HG02852 (cell line): ENCODE results near the gene IL19.
"Not testable (repeated sequence)": the region's sequence is repeated elsewhere in the genome, so short reads cannot be mapped to it uniquely, and the experiment has no call there.

Experiments
- ATAC-seq: cut with Tn5 transposase; IDR thresholded peaks from one replicate; pipeline ENCODE4 v1.9.1; 2021; ENCODE audit warnings: mild to moderate bottlenecking, moderate library complexity; ENCODE audit not compliant: unreplicated experiment

The IL19 gene

DNA sequence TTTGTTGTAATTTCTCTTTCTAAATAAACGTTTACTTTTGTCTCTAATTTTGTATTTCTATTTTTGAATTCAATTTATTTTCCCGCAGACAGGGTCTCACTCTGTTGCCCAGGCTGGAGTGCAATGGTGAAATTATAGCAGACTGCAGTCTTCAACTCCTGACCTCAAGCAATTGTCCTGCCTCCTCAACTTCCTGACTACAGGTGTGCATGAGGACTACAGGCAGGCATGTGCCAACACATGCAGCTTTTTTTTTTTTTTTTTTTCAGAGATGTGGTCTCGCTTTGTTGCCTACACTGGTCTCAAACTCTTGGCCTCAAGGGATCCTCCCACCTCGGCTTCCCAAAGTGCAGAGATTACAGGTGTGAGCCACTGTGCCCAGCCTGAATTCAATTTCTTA lies 58.2 kb downstream of the IL19 start:
- ATAC-seq = no peak

DNA sequence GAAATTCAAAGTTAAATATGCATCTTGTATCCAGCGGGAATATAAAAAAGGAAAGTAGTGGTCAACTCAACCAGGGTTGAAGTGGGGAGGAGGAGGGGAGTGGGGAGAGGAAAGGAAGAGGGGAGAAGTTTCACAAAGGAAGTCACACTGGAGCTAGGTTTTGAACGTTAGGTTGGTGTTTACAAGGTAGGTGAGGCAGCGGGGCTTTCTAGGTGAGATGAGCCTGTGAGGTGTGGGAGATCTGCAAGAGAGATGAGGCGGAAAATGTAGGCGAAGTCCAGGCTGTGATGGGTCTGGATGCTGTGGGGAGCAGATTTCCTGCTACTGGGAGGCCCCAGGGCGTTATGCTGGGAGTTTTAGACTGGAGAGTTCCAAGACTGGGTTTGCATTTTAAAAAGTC lies 58.7 kb downstream of the IL19 start:
- no peak for ATAC-seq

DNA sequence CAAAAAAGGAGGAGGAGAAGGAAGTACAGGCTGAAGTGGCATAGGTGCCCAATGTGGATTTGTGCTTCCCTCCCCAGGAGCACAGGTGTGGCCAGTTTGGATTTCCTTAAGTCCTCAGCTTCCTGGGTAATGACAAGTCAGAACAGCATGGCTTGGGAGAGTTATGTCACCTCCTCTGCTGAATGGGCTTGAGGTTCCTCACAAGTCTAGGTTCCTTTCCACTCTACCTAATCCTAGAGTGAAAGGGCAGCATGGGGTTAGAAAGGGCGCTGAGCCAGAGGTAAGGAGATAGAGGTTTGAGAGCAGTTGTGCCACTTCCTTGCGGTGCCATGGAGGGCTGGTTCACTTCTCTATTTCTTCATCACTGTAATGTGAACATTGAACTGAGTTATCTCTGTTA lies 59.3 kb downstream of the IL19 start:
- no peak for ATAC-seq

DNA sequence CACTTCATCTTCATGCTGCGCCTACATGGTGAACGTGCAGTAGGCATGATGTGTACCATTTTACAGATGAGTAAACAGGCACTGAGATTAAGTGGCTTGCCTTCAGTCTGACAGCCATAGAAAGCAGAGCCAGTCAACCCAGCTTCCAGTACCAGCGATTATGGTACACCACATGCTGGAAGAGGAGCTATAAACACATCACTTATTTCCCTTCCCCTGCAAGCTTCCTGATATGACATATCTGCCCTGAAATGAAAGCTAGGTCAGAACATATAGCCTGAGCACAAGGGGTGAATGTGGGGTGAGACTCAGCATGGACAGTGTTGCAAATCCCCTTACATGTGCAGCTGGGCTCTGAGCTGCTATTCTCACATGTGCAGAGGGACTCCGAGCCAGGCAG lies 61.1 kb downstream of the IL19 start:
- ATAC-seq = no peak

DNA sequence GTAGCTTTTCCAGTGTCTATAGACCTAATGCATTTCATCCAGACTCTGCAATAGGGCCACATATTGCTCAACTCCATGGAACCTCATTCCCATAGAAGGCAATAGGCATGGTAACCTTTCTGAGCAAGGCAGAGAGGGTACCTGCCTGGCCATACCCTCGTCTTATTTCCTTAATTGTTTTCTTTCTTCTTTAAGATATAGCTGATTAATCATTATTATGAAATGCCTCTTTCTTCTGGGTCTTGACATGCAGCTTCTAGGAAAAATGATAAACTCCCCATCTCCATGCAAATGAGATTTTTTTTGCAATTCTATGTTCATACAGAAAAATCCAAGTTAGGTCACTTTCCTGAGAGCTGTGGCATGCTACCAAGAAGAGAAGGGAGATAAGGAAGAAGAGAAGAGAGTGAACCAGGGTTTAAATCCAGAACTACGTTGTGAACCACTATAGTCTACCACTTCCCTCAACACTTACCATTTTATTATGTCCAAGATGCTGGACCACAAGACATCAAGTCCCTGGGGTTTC lies 61.8 kb downstream of the IL19 start:
- no peak for ATAC-seq

DNA sequence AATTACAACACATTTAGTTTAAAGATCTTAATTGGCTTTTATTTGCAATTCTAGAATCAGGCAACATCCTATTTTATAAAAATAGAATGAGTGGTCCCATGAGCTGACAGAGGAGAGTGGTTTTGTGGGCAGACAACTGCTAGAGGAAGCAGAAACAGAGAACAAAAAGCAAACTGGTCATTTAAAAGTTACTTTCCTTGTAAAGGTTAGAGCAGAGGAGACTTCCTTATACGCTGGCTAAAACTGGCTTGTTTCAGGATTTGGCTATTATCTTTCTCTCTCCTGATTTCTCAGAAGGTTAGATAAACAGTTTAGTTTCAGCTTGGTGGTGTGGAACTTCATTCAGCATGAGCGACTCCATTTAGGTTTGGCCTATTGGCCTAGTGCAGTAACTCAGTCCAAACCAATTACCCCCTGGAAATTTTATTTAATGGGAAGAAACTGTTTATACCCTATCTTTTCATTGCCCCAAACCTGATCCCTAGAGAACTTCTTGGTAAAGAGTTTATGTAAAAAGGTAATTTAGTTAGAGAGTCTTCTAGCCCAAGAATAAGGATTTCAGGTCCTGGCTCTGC lies 62.6 kb downstream of the IL19 start:
- no peak for ATAC-seq

DNA sequence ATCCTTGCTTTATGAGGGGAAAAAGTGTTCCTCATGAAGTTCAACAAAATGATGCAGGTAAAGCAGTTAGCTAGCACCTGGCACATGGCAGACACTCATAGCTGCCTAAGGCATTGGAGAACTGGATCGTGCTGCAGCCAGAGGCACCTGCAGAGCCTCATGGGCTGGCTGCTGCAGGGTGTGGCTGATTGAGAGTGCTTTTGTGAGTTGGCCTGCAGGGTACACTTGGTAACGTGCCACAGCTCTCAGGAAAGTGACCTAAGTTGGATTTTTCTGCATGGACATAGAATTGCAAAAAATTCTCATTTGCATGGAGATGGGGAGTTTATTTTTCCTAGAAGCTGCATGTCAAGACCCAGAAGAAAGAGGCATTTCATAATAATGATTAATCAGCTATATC lies 63.2 kb downstream of the IL19 start:
- ATAC-seq = no peak

DNA sequence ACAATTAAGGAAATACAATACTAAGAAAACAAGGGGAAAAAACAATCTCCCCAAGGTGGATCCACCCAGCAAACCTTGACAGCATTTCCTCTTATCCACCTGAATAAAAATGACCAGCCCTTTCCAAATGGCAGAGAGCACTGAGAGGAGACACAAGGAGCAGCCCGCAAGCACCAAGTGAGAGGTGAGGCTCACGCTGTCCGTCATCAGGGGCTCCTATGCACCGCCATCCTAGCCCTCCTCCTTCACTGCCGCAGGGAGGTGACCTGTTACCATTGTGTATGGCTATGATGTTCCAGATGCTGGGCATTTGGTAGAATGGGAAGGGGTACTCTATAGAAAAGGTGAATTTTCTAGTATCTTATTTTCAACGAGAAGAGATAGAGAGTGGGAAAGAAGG lies 63.6 kb downstream of the IL19 start:
- ATAC-seq = no peak

DNA sequence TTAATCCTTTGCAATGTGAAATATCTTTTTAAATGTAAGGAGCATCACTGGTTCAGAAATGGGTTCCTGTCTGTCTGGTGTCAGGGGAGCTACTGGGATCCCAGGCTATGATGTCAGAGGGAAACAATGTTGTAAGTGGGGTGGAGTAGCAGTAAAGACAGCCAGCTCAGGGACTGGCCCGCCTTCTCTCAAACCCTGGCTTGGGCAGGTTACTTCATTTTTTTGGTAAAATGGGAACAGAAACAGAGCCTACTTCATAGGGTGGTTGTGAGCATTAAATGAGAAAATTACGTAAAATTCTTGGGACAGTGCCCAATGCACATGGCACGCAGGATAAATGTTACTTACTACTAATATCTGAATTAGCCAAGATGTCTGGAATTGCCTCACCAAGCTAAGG lies 64.1 kb downstream of the IL19 start:
- no peak for ATAC-seq

DNA sequence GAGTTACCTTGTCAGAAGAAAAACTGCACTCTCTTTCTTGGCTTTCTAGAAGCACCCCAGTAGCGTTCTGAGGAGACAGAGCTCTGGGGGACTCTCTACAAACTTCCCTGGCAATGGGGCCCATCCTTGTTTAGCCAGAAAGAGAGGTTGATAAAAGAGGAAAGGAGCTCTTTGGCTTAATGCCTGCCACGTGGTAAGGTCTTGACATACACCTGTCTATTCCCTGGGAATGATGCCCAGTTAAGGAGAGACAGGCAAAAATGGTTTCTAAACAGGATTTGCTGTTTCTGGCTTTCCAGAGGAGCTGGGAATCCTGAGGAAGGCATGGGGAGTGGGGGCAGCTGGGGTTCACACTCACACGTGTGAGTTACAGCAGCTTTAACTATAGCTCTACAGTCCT lies 64.6 kb downstream of the IL19 start:
- ATAC-seq = no peak

DNA sequence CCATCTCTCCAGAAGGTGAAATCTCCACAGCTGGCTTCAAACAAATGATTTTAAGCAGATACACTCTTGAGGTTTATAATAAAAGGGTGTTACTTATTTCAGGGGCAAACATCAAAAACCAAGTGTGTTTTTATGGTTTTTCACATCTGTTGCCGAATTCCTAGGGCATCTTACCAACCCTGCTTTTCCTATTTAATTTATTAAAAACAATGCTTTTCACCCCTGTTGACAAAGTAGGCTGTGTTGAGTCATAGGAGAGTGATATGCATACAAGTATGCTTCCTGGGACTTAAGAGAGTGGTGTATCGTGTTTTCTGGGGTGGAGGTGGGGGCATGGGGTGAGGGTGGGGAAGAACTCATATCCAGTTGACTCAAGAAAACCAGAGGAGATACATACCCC lies 65.5 kb downstream of the IL19 start:
- no peak for ATAC-seq

DNA sequence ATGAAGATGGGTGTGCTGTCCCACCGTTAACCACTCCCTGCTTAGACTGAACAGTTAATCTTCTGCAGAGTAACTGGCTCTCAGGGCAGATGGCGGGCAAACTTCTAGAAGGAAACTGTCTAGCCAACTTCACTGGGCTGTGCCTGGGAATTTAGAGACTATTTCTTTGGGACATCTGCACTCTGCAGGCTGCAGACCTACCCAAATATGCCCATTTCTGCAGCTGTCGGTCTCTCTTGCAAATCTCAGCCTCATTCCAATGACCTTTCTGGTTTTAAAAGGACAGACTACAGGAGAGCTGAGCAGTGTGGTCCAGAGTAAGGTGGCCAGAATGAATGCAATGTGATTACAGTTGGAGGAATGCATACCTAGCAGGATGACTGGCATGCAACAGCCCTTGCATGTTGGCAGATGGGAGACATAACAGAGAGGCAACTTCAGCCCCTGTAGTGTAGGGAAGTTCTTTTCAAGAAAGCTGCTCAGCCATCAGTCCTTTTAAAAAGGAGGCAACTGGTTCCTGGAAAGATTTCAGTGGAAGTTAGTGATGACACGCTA lies 68.5 kb downstream of the IL19 start:
- ATAC-seq = no peak

DNA sequence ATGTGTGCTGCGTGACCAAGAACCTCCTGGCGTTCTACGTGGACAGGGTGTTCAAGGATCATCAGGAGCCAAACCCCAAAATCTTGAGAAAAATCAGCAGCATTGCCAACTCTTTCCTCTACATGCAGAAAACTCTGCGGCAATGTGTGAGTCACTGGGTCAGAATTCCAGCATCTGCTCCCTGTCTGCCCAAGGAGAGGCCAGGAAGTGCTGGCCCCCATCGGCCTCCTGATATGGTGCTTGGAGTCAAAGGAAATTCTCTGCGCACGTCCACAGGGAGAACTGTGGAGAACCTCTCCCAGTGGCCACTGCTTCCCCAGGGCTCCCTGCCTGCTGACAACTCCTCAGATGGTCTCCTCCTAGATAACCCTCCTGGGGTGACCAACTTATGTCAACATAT lies 69.3 kb downstream of the IL19 start:
- no peak for ATAC-seq

DNA sequence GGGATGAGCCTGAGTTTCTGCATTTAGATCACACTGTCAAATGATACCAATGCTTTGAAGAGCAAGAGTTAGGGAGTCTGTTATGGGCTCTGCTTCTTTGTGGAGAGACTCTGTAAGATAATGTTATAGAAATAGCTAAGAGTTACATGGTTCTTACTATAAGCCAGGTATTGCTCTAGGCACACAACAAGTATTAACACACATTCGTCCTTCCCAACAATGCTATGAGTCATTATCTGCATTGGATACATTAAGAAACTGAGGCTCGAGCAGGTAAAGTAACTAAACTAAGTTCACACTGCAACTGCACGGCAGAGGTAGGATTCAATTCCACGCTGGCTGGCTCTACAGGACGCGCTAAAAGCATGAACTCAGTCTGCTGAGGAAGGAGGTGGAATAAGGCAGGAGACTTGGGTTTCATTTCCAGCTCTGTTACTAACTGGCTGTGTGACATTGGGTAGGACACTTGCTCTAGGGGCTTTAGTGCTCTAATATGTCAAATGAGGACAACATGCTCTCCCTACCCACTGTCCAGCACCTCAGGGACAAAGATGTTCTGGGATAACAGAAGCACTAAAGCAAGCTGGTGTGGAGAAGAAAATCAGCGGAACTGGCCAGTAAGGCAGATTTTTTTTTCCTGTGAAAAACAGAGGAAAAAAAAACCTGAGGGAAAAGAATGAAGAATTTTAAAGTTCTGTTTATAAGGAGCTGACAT lies 71.2 kb downstream of the IL19 start:
- no peak for ATAC-seq

DNA sequence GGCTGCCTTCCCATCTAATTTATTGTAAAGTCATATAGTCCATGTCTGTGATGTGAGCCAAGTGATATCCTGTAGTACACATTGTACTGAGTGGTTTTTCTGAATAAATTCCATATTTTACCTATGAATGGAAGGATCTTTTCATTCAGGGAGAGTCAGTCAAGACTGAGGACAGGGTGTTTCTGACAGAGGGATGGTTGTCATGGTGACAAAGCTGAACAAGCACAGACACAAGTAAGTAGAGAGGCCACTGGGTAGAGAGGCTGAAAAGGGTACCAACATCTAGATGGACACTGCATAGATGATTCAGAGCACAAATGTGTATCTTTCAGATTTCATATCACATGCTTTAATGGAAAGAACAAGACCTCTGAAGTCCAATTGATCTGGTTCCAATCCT lies 72.3 kb downstream of the IL19 start:
- ATAC-seq = no peak

DNA sequence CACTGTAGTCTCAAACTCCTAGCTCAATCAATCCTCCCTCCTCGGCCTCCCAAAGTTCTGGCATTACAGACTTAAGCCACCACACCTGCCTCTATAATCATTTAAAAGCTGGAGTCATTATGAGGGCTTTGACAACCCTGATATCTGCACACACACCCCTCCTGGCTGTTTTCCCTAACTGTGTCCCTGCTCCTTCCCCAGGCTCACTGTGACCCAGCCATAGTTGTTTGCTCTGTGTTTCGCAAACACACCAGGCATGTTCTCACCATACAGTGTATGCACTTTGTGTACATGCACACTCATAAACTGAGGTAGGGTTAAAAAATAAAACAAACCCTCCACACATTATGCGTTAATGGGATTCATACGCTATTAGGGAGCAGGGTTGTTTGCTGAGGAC lies 73.1 kb downstream of the IL19 start:
- ATAC-seq = no peak

DNA sequence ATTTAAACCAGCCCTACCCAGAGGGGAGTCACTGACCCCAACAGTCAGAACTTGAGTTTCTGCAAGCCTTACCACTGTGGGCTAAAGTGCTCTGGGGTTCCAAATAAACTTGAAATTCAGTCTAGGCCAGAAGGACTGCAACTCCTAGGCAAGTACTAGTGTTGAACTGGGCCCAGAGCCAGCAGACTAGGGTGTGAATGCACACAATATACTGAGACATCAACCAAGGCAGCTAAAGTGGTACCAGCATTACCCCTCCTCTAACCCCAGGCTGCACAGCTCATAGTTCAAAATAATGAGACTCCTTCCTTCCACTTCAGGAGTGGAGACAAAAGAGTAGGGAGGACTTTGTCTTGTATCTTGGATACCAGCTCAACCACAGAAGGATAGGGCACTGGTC lies 75.9 kb downstream of the IL19 start:
- no peak for ATAC-seq

DNA sequence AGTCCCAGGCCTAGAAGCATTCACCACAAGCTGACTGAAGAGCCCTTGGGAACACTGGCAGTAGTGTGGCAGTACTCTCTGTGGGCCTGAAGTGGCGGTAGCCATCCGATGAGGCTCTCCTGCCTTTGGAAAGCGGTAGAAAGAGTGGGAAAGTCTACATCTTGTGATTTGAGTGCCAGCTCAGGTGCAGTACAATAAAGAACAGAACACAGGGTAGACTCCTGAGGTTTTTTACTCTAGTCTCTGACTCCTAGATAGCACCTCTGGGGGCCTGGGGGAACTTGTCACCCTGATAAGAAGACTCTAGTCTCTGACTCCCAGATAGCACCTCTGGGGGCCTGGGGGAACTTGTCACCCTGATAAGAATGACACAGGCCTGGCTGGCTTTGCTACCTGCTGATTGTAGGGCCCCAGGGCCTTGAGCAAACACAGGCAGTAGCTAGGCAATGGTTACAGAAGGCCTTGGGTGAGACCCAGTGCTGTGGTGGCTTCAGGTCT lies 76.8 kb downstream of the IL19 start:
- no peak for ATAC-seq

DNA sequence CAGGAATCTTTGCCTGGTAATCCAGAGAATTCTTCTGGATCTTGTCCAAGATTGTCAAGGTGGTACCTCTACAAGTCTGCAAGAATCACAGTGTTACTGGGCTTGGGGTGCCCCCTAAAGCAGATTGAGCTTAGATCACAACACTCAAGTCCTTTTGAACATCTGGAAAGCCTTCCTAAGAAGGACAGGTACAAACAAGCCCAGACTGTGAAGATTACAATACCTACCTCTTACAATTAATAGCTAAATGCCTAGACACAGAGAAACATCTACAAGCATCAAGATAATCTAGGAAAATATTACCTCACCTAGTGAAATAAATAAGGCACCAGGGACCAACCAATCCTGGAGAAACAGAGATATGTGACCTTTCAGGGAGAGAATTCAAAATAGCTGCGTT lies 77.4 kb downstream of the IL19 start:
- ATAC-seq = no peak

DNA sequence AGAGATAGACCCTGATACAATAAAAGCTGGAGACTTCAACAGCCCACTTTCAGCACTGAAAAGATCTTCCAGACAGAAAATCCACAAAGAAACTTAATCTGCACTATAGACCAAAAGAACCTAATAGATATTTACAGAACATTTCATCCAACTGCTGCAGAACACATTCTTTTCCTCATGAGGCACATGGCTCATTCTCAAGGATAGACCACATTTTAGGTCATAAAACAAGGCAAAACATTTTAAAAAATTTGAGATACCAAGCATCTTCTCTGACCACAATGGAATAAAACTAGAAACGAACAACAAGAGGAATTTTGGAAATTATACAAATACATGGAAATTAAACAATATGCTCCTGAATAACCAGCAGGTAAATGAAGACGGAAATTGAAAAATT lies 79.8 kb downstream of the IL19 start:
- no peak for ATAC-seq

DNA sequence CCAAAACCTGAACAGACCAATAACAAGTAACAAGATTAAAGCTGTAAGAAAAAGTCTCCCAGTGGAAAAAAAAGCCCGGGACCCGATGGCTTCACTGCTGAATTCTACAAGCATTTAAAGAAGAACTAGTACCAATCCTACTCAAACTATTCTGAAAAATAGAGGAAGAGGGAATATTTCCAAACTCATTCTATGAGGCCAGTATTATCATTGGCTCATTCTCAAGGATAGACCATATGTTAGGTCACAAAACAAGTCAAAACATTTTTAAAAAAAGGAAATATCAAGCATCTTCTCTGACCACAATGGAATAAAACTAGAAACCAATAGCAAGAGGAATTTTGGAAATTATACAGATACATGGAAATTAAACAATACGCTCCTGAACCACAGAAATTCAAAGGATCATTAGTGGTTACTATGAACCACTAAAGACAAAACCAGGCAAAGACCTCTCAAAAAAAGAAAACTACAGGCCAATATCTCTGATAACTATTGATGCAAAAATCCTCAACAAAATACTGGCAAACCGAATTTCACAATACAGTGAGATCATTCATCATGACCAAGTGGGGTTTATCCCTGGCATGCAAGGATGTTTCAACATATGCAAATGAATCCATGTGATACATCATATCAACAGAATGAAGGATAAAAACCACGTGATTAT lies 80.9 kb downstream of the IL19 start:
- ATAC-seq = no peak

DNA sequence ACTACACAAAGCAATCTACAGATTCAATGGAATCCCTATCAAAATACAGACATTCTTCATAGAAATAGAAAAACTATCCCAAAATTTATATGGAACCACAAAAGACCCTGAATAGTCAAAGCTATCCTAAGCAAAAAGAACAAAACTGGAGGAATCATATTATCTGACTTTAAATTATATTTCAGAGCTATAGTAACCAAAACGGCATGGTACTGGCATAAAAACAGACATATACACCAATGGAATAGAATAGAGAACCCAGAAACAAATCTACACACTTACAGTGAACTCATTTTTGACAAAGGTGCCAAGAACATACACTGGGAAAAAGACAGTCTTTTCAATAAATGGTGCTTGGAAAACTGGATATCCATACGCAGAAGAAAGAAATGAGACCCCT lies 82.1 kb downstream of the IL19 start:
- ATAC-seq = not testable (repeated sequence)
